T-helper 1 cell treated with Interleukin-12 subunit alpha and Interleukin-12 subunit beta and Interleukin-4 antibody, amounts not matched to agents 30 μg/mL and 1 μg/mL, for 36 hours (primary cell): ENCODE data around the gene PPP6R3.

Experiments
- H3K27ac Mint-ChIP-seq: one replicate; pipeline ENCODE4 v1.8.0; 2021; ENCODE audit warnings: mild to moderate bottlenecking, mixed read lengths
- H3K27me3 Mint-ChIP-seq: one replicate; pipeline ENCODE4 v1.8.0; 2021; ENCODE audit warnings: low read depth, mixed read lengths
- H3K36me3 Mint-ChIP-seq: one replicate; pipeline ENCODE4 v1.8.0; 2021; ENCODE audit warnings: low read depth, mixed read lengths
- H3K4me1 Mint-ChIP-seq: one replicate; pipeline ENCODE4 v1.8.0; 2021; ENCODE audit warnings: low read depth, mixed read lengths
- H3K4me3 Mint-ChIP-seq: one replicate; pipeline ENCODE4 v1.8.0; 2021; ENCODE audit warnings: mild to moderate bottlenecking, moderate library complexity, mixed read lengths
- H3K9me3 Mint-ChIP-seq: one replicate; pipeline ENCODE4 v1.8.0; 2021; ENCODE audit warnings: mixed read lengths

PPP6R3 gene

DNA sequence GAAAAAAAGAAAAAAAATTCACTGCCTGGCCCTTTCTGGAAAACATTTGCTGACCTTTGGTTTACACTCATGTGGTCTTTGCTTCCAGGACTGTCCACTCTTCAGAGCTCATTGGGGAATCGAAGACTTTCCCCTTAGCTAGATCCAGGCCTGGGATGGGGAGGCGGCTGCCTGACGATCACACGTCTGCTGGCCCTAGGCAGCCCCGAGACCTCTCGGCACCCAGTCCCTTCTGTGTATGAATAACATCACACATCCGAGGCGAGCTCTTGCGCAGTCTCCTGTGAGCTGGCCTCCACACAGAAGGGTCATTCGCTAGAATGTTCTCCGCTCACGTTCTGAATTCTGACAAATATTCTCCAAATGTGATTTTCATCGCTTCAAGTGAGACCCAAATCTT, 198.1 kb downstream of the PPP6R3 start:
- Mint-ChIP-seq H3K9me3 (no peaks in the 10 kb centered on the region), H3K36me3 (no peaks in the 10 kb centered on the region), H3K4me3 (no peak overlapping the region), H3K27me3 (no peaks in the 10 kb centered on the region), H3K27ac (no peak overlapping the region), H3K4me1 (no peaks in the 10 kb centered on the region)

DNA sequence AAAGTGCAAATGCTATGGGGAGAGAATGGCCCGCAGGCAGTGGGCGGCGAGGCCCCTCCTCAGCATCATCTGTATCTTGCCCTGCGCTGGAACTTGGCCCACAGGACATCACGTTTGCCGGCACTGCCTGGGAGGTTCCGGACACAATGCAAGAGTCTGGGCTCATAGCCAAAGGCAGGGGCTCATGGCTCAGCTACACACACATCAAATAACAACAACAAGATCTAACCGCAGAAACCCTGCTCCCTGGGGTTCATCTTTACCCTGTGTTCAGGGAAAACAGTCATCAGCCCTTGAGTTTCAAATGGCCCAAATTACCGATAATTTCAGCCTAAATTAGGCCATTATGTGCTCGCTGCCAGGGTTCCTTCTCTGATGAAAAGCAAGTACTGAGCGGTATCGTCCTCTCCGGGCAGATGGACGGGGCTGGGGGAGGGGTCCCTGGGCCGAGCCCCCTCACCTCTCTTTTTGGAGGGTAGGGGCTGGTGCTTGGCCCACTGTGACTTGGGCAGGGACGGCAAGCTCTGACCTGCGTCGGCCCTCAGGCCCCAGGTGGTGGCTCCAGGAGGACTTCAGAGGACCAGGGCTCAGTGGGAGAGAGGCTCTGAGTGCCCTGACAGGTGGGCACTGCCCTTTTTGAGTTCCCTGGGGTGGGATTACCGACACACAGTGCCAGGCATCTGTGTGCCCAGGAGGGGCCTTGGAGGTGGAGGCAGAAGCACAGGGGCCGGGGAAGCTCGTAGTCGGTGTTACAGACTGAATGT, 198.8 kb downstream of the PPP6R3 start:
- no peak overlapping the region for H3K4me3 Mint-ChIP-seq
- H3K9me3 Mint-ChIP-seq = no peaks in the 10 kb centered on the region
- H3K27me3 Mint-ChIP-seq = no peaks in the 10 kb centered on the region
- H3K4me1 Mint-ChIP-seq = no peaks in the 10 kb centered on the region
- no peak overlapping the region for H3K27ac Mint-ChIP-seq
- no peaks in the 10 kb centered on the region for H3K36me3 Mint-ChIP-seq

- Mint-ChIP-seq H3K36me3 (no peaks in the 10 kb centered on the region), H3K9me3 (no peaks in the 10 kb centered on the region), H3K27me3 (no peaks in the 10 kb centered on the region), H3K4me1 (no peaks in the 10 kb centered on the region), H3K4me3 (no peak overlapping the region), H3K27ac (no peak overlapping the region)
These were observed 199.7 kb downstream of the PPP6R3 start for GRCh38 chr11:68660066-68660810.

- Mint-ChIP-seq H3K4me1 (no peaks in the 10 kb centered on the region), H3K4me3 (no peak overlapping the region), H3K27me3 (no peaks in the 10 kb centered on the region), H3K27ac (no peak overlapping the region), H3K36me3 (no peaks in the 10 kb centered on the region), H3K9me3 (no peaks in the 10 kb centered on the region)
These were observed 200.5 kb downstream of the PPP6R3 start for GRCh38 chr11:68661014-68661413.

DNA sequence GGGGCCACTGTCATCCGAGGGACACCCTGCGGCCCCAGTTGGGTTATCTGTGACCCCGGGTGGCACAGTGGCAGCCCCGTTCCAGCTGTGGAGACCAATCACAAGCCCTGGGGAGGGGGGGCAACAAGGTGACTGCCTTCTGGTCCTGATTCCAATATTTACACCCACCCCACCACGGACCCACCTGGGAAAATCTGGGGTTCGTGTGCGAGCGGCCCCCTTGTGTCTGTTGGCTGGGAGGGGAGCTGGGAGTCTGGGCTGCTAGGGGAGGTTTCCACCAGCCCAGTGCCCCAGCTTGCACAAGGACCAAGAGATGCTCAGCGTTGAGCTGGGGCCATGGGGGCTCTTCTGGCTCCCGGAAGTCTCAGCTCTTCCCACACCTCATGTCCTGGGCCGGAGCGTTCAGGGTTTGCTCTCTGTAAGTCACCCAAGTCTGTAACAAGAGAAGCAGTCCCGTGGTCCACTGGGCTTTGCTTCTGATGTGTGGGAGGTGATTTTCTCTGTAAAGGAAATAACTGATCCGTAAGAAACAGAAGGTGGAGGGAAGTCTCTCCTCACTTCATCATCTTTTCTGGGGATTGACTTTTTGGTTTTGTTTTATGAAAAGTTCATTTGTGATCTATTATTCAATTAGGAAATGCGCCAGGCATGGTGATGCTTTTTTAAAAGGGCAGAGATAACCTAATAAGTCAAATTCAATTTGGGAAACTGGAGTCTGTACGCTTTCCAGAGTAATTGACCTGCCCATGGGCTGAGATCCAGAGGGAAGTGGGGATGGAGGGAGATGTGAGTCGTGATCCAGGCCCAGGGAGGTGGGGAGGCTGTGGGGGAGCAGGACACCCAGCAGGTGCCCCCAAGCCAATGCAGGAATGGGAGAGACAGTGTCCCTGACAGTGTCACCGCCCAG, 201.4 kb downstream of the PPP6R3 start:
- no peak overlapping the region for H3K4me3 Mint-ChIP-seq
- H3K36me3 Mint-ChIP-seq = no peaks in the 10 kb centered on the region
- H3K27me3 Mint-ChIP-seq = no peaks in the 10 kb centered on the region
- no peaks in the 10 kb centered on the region for H3K4me1 Mint-ChIP-seq
- no peaks in the 10 kb centered on the region for H3K9me3 Mint-ChIP-seq
- H3K27ac Mint-ChIP-seq = no peak overlapping the region

GRCh38 chr11:68663482-68664010, 203.0 kb downstream of the PPP6R3 start:
- Mint-ChIP-seq H3K36me3 (no peaks in the 10 kb centered on the region), H3K27ac (no peak overlapping the region), H3K9me3 (no peaks in the 10 kb centered on the region), H3K27me3 (no peaks in the 10 kb centered on the region), H3K4me1 (no peaks in the 10 kb centered on the region), H3K4me3 (no peak overlapping the region)

- no peaks in the 10 kb centered on the region for H3K27me3 Mint-ChIP-seq
- no peaks in the 10 kb centered on the region for H3K9me3 Mint-ChIP-seq
- H3K4me3 Mint-ChIP-seq = no peak overlapping the region
- no peak overlapping the region for H3K27ac Mint-ChIP-seq
- no peaks in the 10 kb centered on the region for H3K4me1 Mint-ChIP-seq
- H3K36me3 Mint-ChIP-seq = no peaks in the 10 kb centered on the region
These were observed 203.6 kb downstream of the PPP6R3 start for GRCh38 chr11:68664141-68664540.

- Mint-ChIP-seq H3K4me3 (no peak overlapping the region), H3K4me1 (no peaks in the 10 kb centered on the region), H3K27me3 (no peaks in the 10 kb centered on the region), H3K36me3 (no peaks in the 10 kb centered on the region), H3K9me3 (no peaks in the 10 kb centered on the region), H3K27ac (no peak overlapping the region)
These were observed 204.4 kb downstream of the PPP6R3 start for GRCh38 chr11:68664906-68665305.
